ENCODE measurements around the gene CAPZA1. TPM values are rescaled to one million over a fixed set of nuclear protein-coding genes. Genes with fewer than 3 reads are reported as not detected.

Gene CAPZA1
- total RNA-seq, 1 experiment from 2014 or later, result 273 TPM

DNA sequence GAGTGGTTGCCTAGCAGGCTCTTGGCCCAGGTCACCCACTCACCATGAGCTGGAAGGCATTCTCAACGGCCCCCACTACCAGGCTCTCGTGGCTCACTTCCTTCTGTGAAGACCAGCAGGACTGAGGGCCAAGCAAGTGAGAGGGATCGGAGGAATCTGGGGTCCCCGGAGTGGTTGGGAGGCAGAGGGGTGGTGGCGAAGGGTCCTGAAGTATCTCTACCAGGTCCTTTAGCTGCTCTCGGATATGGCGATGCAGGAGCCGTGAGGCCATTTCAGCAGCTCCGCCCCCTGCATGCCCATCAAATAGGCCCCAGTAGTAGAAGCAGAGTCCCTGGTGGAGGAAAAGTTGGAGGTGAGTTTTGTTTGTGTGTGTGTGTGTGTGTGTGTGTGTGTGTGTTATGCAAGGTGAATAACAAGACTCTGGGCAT, 93.1 kb downstream of the CAPZA1 start:
- H2AFZ ChIP-seq (ENCODE audit: low read length), result no peak overlapping the region
- no peaks in the 10 kb centered on the region for H3K9me2 ChIP-seq (replicated peaks; ENCODE audit: low read length)
- intact Hi-C loops (cut with micrococcal nuclease), result no loop called here
- ATAC-seq, result no peak
- peaks cover 17% of the 10 kb centered on the region for H3K4me1 ChIP-seq (ENCODE audit: insufficient read depth, low read length)
- no peak overlapping the region for H3K9ac ChIP-seq (ENCODE audit: low read length)
- H3K79me2 ChIP-seq (ENCODE audit: low read length), result no peaks in the 10 kb centered on the region
- TF ChIP-seq EZH2phosphoT487 (IDR thresholded peaks at IDR 0.05; ENCODE audit: borderline replicate concordance, low read length), result no peak
- no peak for TF ChIP-seq EZH2 (IDR thresholded peaks at IDR 0.05; ENCODE audit: low read length, unreplicated experiment)
- TF ChIP-seq, protein P1, sequence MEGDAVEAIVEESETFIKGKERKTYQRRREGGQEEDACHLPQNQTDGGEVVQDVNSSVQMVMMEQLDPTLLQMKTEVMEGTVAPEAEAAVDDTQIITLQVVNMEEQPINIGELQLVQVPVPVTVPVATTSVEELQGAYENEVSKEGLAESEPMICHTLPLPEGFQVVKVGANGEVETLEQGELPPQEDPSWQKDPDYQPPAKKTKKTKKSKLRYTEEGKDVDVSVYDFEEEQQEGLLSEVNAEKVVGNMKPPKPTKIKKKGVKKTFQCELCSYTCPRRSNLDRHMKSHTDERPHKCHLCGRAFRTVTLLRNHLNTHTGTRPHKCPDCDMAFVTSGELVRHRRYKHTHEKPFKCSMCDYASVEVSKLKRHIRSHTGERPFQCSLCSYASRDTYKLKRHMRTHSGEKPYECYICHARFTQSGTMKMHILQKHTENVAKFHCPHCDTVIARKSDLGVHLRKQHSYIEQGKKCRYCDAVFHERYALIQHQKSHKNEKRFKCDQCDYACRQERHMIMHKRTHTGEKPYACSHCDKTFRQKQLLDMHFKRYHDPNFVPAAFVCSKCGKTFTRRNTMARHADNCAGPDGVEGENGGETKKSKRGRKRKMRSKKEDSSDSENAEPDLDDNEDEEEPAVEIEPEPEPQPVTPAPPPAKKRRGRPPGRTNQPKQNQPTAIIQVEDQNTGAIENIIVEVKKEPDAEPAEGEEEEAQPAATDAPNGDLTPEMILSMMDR (conservative IDR thresholded peaks at IDR 0.05; ENCODE audit: low read depth, low read length), result no peak
- POLR2A ChIA-PET (ENCODE audit: unreplicated experiment), result no interaction called here
- CTCF ChIA-PET, result no interaction called here
- H3K36me3 ChIP-seq (ENCODE audit: low read depth, low read length), result no peaks in the 10 kb centered on the region
- no peaks in the 10 kb centered on the region for H3K9me3 ChIP-seq (ENCODE audit: low read length)
- no peak overlapping the region for H3K4me3 ChIP-seq (ENCODE audit: low read length)
- no TSS peak for BruUV-seq (replicated peaks)
- H3F3A ChIP-seq (ENCODE audit: low read length, unreplicated experiment), result no peaks in the 10 kb centered on the region
- H4K20me1 ChIP-seq (ENCODE audit: low read length), result no peaks in the 10 kb centered on the region
- no peak overlapping the region for H3K27ac ChIP-seq (ENCODE audit: low read length)
- no peak overlapping the region for H3K4me2 ChIP-seq (ENCODE audit: low read length)
- no peak for DNase-seq
- H3K27me3 ChIP-seq (ENCODE audit: low read length), result no peaks in the 10 kb centered on the region

DNA sequence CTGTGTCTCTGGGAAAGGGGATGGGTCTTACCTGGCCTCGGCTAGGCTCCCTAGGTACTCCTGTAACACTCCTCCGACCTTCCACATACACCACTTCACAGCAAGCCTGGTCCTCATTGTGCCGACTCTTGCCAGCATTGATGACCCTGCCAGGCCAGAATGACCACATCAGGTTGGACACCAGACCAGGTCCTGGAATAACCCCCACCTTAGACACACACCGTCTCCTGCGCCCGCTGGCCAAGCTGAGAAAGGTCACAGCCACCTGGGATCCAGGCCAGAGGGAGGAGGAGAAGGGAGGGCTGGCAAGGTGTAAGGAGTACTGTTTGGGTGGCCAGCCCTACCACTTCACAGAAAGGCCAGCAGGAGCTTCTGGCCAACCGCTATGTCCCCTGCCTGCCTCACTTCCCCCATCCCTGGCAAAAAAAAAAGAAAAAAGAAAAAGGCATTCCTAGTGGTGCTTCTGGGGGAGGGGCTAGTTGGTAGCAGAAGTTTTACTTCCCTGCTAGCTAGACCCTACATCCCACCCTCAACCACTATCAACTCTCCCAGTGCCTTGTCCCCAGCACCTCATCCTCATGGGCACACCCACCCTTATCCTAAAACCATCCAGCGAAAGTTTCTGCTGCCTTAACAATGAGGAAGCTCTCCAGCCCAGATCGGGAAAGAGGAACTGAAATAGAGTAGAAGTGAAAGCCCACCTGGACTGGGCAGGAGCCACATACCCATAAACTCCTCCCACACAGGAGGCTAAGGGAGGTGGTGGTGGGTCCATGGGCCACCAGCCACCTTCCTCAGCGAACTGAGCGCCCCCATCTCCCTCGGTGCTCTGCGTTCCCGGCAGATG, 94.1 kb downstream of the CAPZA1 start:
- ATAC-seq (no peak), DNase-seq (no peak)
- Histone ChIP-seq H3K36me3 (ENCODE audit: low read depth, low read length) (no peaks in the 10 kb centered on the region), H3K9me2 (replicated peaks; ENCODE audit: low read length) (no peaks in the 10 kb centered on the region), H3K4me3 (ENCODE audit: low read length) (peak overlapping the region; percentile 70), H3K4me2 (ENCODE audit: low read length) (peak overlapping the region; percentile 92), H2AFZ (ENCODE audit: low read length) (peak overlapping the region; percentile 88), H3K27me3 (ENCODE audit: low read length) (no peaks in the 10 kb centered on the region), H3K4me1 (ENCODE audit: insufficient read depth, low read length) (0 out of 2 replicates have a peak, but pooled peaks cover 10% of the 10 kb centered on the region), H3K27ac (ENCODE audit: low read length) (no peak overlapping the region), H3F3A (ENCODE audit: low read length, unreplicated experiment) (no peaks in the 10 kb centered on the region), H3K79me2 (ENCODE audit: low read length) (no peaks in the 10 kb centered on the region), H3K9ac (ENCODE audit: low read length) (no peak overlapping the region), H4K20me1 (ENCODE audit: low read length) (no peaks in the 10 kb centered on the region), H3K9me3 (ENCODE audit: low read length) (no peaks in the 10 kb centered on the region)
- TF ChIP-seq, protein P1 (conservative IDR thresholded peaks at IDR 0.05; ENCODE audit: low read depth, low read length), result no peak
- no peak for TF ChIP-seq EZH2phosphoT487 (IDR thresholded peaks at IDR 0.05; ENCODE audit: borderline replicate concordance, low read length)
- TF ChIP-seq EZH2 (IDR thresholded peaks at IDR 0.05; ENCODE audit: low read length, unreplicated experiment), result no peak
- POLR2A ChIA-PET (ENCODE audit: unreplicated experiment), result no interaction called here
- CTCF ChIA-PET, result no interaction called here
- intact Hi-C loops (cut with micrococcal nuclease), result loop anchor here (2.0 kb wide), 1 partner anchor 359 kb away; the partner anchor contains the start of gene LRIG2
- BruUV-seq (replicated peaks), result no TSS peak

All from PC-3 (cell line).